ENCODE measurements around the gene FNIP2. TPM values are rescaled to one million over a fixed set of nuclear protein-coding genes. Genes with fewer than 3 reads are reported as not detected.
A peak's percentile ranks its signal among the peaks of the same experiment; 100 is the strongest.

Gene FNIP2
- total RNA-seq, 2 experiments from 2014 or later = 0.09 to 1.0 TPM

DNA sequence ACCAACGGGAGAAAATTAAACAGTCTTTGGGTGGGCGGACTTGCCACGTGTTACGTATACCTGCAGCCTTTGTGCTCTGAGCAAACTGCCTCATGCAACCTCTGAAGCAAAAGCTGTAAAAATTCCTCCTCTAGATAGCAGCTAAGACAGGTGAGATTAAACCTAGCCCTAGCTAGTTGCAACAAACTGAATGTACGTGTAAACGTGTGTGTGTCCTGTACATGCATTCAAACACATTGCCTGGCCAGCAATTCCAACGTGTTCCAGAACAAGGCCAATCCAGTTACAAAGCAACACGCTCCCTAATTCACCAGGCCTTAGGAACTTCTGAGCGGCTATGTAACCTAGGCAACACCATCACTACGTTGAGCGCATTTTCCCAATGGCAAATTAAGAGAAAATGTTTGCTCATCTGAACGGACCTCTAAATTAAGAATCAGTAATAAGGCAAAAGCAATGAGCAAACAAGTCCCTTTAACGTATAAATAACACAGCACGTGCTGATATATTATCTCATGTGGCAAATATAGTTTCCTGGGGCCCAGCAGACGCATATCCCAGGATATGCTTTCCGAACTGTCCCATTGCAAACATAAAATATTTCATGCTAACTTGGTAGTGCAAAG, 46.4 kb upstream of the FNIP2 start:
- intact Hi-C loops (cut with micrococcal nuclease; ENCODE audit: unreplicated experiment) = loop anchor here (2.0 kb wide), 1 partner anchor 50 kb away; the partner anchor contains the start of gene ETFDH
- H3K9me2 ChIP-seq (ENCODE audit: insufficient read depth, low read length) = no peaks in the 10 kb centered on the region
- BruUV-seq (replicated peaks) = no TSS peak
- ChIA-PET CTCF (ENCODE audit: unreplicated experiment) (no interaction called here), POLR2A (interaction anchor here (2.2 kb wide), 1 partner anchor 11 kb away, joined by 6 read pairs; no protein-coding TSS in a partner anchor)
- peaks cover 20% of the 10 kb centered on the region for H3K79me2 ChIP-seq (ENCODE audit: insufficient read depth, low read depth, low read length)
- no peaks in the 10 kb centered on the region for H4K20me1 ChIP-seq (ENCODE audit: insufficient read depth, low read length)
- H3K4me1 ChIP-seq (ENCODE audit: insufficient read depth, low read length, poor library complexity, severe bottlenecking) = peaks cover 13% of the 10 kb centered on the region
- H3K4me2 ChIP-seq (ENCODE audit: low read length) = peak overlapping the region; percentile 84
- H3K4me3 ChIP-seq (ENCODE audit: low read depth, low read length, poor library complexity, severe bottlenecking) = peak overlapping the region; percentile 96
- no peak for TF ChIP-seq EZH2phosphoT487 (IDR thresholded peaks at IDR 0.05; ENCODE audit: borderline replicate concordance, low read depth, low read length)
- TF ChIP-seq, protein P1, sequence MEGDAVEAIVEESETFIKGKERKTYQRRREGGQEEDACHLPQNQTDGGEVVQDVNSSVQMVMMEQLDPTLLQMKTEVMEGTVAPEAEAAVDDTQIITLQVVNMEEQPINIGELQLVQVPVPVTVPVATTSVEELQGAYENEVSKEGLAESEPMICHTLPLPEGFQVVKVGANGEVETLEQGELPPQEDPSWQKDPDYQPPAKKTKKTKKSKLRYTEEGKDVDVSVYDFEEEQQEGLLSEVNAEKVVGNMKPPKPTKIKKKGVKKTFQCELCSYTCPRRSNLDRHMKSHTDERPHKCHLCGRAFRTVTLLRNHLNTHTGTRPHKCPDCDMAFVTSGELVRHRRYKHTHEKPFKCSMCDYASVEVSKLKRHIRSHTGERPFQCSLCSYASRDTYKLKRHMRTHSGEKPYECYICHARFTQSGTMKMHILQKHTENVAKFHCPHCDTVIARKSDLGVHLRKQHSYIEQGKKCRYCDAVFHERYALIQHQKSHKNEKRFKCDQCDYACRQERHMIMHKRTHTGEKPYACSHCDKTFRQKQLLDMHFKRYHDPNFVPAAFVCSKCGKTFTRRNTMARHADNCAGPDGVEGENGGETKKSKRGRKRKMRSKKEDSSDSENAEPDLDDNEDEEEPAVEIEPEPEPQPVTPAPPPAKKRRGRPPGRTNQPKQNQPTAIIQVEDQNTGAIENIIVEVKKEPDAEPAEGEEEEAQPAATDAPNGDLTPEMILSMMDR (conservative IDR thresholded peaks at IDR 0.05; ENCODE audit: low read length) = no peak
- H3K27ac ChIP-seq (ENCODE audit: low read depth, low read length, poor library complexity, severe bottlenecking) = no peak overlapping the region
- peak; percentile 6 for DNase-seq (ENCODE audit: low spot score)
- H2AFZ ChIP-seq (ENCODE audit: low read length) = peak overlapping the region; percentile 89; the same call in 1 of the 2 replicates
- H3K36me3 ChIP-seq (ENCODE audit: insufficient read depth, low read length) = peaks cover 41% of the 10 kb centered on the region
- 0 out of 2 replicates have a peak, but pooled peaks cover 4% of the 10 kb centered on the region for H3K9me3 ChIP-seq (ENCODE audit: low read length)

GRCh38 chr4:158722917-158723793, 45.7 kb upstream of the FNIP2 start, which contains the start of gene PPID:
Gene PPID (minus strand): TSS chr4:158723396. CDS start chr4:158723288, 108 bp downstream.
- Histone ChIP-seq H3K36me3 (ENCODE audit: insufficient read depth, low read length) (peaks cover 33% of the 10 kb centered on the region), H3K9me2 (ENCODE audit: insufficient read depth, low read length) (no peaks in the 10 kb centered on the region), H3K4me1 (ENCODE audit: insufficient read depth, low read length, poor library complexity, severe bottlenecking) (peaks cover 13% of the 10 kb centered on the region), H3K4me3 (ENCODE audit: low read depth, low read length, poor library complexity, severe bottlenecking) (peak within 1 kb of the TSS; percentile 96), H3K4me2 (ENCODE audit: low read length) (peak within 1 kb of the TSS; percentile 84), H2AFZ (ENCODE audit: low read length) (peak within 1 kb of the TSS; percentile 89), H3K9me3 (ENCODE audit: low read length) (0 out of 2 replicates have a peak, but pooled peaks cover 4% of the 10 kb centered on the region), H3K27ac (ENCODE audit: low read depth, low read length, poor library complexity, severe bottlenecking) (peak within 1 kb of the TSS; percentile 29), H4K20me1 (ENCODE audit: insufficient read depth, low read length) (no peaks in the 10 kb centered on the region), H3K79me2 (ENCODE audit: insufficient read depth, low read depth, low read length) (peaks cover 20% of the 10 kb centered on the region)
- POLR2A ChIA-PET = interaction anchor here (0.6 to 0.7 kb wide), 2 partner anchors 39 to 107 kb away, joined by 3 read pairs; no protein-coding TSS in a partner anchor
- peak; percentile 85 for DNase-seq (ENCODE audit: low spot score)
- intact Hi-C loops (cut with micrococcal nuclease; ENCODE audit: unreplicated experiment) = loop anchor here (2.0 kb wide), 1 partner anchor 50 kb away; the partner anchor contains the start of gene ETFDH
- TF ChIP-seq, protein P1 (conservative IDR thresholded peaks at IDR 0.05; ENCODE audit: low read length) = no peak
- TF ChIP-seq EZH2phosphoT487 (IDR thresholded peaks at IDR 0.05; ENCODE audit: borderline replicate concordance, low read depth, low read length) = no peak
- CTCF ChIA-PET (ENCODE audit: unreplicated experiment) = no interaction called here
- no TSS peak for BruUV-seq (replicated peaks)

Data from OCI-LY7 (cell line).